Ramos (cell line): ENCODE data around the gene TANC1.

Experiments
- in situ Hi-C: fragments of 300-500 bp; cut with MboI; formaldehyde crosslinking; loops from one replicate; pipeline ENCODE4 v1.14.3; 2022; ENCODE audit warnings: low sequenced_read_pairs; ENCODE audit not compliant: unreplicated experiment

TANC1 gene

DNA sequence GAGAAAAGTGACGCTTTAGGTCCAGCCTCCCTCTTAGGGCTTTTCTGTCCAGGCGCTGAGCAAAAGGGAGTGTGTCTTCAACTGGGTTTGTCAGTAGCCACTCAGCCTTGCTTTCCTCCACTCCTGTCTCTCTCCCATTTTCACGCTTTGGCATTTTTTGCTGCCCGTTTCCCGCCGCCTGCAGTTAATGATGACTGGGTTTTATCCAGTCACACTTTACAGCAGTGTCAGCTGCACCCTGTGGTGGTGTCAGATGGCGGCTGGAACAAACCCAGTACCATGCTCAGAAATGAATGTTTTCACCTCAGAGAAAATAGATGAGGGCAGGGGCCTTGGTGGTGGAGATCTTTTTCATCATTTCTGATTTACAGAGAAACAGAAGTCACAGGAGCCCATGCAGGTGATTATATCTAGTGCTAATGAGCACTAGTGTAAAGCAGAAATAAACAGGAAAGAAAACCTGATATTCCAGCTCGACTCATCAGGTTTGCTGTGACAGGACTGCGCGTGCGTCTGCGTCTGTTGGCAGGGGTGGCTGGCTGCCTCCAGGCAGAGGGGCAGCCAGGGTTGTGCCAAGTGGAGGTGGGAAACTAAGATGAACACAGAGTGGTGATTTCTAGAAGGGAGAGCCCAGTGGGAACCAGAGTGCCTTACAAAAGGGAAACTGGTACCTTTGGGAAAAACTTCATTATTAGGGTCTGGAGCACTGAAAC lies 139.9 kb downstream of the TANC1 start:
- in situ Hi-C loops: no loop called here

DNA sequence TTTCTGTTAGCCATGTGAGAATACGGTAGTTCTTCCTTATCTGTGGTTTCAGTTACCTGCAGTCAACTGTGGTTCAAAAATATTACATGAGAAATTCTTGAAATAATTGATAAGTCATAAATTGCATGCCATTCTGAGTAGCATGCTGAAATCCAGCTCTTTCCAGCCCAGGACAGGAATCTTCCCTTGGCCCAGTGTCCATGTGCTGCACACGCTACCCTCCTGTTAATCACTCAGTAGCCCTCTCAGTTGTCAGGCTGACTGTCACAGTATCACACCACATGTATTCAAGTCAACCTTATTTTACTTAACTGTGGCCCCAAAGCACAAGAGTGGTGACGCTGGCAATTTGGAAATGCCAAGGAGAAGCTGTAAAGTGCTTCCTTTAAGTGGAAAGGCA lies 141.1 kb downstream of the TANC1 start:
- in situ Hi-C loops: no loop called here

DNA sequence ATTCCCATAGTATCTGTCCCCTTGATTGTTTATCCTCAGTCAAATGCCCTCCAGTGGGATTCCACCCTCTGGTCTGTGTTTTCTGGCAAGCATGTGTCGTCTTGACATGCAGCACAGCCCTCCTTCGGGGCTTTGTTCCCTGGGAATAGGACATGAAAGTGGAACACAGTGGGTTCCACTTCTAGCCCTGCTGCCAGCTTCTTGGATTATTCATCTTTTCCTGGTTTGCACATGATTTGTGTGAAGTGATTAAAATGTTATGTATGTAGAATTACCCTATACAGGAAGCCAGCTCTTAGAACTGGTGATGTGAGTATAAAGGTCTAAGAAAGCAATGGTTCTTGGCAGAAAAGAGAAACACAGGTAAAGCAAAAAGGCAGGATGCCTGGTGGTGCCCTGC lies 142.3 kb downstream of the TANC1 start:
- in situ Hi-C loops: no loop called here

DNA sequence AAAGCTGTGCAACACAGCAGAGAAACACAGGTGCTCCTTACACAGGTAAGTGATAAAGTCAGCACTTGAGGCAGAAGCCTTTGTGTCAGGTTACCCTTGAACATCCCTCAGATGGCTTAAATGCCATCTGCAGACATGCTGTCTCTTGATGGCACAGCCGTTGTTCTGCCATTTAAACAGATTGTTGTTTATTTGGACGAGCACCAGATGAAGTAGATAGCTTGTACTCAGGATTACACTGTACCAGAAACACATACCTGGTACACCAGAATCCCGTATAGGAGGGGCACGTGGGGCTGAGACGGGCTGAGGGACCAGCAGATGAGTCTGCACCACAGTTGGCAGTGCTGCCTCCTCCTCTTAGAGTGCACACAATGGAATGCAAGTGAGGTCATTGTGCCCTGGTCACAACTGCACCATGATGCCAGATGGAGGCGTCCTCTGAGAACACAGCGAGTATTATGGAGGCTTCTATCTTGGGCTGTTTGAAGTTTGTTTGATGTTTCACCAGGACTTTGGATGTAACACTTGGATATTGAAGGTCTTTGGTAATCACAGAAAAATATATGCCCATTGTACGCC lies 143.0 kb downstream of the TANC1 start:
- in situ Hi-C loops: no loop called here

DNA sequence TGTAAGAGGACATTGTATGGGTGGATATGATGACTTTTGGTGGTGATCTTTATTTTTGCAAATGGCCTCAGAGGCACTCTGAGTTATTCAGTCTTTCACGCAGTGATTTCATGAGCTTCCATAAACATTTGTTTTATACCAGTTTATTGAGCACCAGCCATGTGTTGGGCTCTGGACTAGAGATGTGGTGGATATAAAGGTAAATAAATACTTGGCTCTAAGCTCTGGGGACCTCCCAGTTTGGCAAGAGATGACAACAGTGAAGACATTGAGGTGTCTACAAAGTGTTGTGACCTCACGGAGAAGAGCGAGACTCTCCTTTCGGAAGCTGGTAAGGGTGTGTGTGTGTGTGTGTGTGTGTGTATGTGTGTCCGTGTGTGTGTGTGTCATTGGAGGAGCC lies 146.4 kb downstream of the TANC1 start:
- in situ Hi-C loops: no loop called here

DNA sequence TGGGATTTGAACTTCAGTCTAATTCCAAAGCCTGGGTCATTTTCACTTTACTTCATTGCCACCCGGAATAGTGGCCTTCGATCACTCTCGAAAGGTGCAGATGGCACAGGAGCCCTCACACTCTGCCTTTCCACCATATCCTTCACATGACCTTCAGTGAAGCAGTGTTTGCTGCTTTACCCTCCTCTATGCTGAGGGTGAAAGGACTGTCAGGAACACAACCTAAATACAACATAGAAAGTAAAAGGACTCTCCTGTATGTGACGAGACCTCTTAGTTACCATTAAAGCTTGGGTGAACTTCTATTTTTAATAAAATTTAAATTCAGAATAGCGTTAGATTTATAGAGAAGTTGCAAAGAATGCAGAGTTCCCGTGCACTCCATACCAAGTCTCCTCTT lies 148.5 kb downstream of the TANC1 start:
- in situ Hi-C loops: no loop called here

DNA sequence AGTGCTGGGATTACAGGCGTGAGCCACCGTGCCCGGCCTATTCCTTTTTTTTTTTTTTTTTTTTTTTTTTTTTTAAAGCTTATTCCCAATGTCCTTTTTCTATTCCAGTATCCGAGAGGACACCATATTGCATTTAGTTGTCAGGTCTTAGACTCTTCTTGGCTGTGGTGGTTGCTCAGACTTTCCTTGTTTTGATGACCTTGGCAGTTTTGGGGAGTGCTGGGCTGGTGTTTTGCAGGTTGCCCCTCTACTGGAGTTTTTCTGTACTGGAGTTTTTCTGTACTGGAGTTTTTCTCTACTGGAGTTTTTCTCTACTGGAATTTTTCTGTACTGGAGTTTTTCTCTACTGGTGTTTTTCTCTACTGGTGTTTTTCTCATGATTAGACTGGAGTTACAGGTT lies 149.2 kb downstream of the TANC1 start:
- in situ Hi-C loops: no loop called here

DNA sequence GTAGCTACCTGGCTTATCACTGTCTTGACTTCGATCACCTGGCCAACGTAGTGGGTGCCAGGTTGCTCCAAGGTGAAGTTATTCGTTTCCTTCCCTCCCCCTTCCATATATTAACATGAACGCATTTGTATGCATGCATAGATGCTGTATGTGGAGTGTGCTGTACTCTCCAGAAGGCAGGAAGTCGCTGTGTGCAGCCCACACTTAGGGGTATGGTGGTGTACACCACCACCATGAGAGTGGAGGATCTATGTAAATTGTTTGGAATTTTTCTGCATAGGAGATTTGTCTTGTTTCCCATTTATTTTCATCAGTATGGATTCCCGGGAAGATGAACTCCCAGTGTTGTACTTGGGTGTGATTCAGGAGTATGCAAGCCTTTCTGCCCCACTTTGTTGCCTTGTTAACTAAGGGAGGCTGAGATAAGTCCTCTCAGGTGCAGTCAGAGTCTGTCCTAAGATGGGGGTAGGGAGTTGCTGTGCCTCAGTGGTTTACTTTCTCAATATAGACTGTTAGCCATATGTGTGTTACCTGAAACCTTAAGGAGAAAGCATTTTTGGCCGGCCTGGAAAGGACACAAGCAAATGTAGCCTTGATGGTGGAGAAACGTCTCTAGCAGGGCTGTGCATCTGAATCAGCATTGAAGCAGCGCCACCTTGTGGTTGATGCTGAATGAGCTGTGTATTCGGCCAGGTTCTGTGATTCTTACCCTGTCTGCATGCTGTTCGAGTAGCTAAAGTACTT lies 149.8 kb downstream of the TANC1 start:
- in situ Hi-C loops: no loop called here

DNA sequence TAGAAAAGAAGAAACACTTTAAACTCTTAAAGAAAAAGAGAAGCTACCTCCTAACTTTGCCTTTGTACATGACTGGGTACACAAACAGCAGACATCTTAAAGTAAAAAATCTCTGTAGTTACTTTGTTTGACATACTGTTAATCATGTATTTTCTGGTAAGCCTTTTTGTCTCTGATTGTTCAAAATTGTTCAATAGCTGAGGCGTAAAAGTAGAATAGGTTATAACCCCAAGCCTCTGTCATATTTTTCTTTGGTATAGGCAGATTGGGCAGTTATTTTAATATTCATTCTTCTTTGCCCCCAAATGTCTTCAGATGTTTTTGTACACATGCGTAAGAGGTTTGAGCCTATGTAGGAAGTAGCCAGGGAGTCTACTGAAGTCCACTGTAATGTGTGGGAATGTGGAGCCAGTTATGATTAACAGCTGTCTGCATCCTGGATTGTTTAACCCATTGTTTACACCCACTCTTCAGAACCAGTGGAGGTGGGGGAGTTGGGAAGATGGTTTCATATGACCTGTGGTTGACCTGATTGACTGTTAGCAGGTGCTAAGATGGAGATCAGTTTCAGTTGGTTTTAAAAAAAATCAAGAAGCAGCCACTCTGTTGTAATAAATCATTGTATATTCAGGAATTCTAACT lies 150.5 kb downstream of the TANC1 start:
- in situ Hi-C loops: no loop called here

DNA sequence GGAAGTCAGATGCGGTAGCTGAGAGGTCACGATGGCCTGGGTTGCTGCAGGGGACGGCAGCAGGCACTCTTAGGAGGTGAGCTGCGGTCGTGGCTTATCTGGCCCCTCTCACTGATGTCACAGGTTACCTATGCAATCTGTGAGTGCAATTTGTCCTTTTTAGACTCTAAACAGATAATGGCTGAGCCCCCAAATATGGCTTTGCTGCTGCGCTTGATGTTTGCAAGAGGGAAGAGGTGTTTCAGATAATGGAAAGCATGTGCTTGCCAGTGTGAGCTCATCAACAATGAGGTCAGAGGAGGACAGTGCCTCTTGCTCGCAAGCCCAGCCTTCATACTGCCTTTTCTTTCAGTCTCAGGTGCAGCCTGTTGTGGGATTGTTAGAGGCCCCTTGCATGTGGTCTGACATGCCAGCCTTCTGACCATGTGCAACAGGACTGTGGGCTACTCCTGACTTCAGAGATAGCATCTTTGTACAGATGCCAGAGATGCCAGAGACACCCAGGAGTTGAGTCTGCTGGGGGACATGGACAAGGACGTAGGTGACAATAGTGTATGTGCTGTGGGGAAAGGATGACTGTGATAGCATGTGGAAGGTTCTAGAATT lies 151.3 kb downstream of the TANC1 start:
- in situ Hi-C loops: loop anchor here (10.0 kb wide), 1 partner anchor 215 kb away; no protein-coding TSS in a partner anchor

DNA sequence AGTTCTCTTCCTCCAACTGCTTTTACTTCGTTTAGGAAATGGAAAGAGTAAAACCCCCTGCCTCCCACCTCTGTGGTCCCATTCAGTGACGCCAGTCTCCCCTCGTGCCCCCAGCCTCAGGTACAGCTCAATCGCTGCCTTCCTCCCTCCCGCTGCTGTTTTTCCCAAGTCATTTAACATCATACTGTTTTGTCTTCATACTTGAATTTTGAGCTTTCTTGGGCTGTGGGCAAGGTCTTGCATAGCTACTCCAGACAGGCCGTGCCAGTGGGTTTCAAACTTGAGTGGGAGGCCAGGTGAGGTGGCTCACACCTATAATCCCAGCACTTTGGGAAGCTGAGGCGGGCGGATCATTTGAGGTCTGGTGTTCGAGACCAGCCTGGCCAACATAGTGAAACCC lies 155.3 kb downstream of the TANC1 start:
- in situ Hi-C loops: loop anchor here (10.0 kb wide), 1 partner anchor 219 kb away; no protein-coding TSS in a partner anchor

DNA sequence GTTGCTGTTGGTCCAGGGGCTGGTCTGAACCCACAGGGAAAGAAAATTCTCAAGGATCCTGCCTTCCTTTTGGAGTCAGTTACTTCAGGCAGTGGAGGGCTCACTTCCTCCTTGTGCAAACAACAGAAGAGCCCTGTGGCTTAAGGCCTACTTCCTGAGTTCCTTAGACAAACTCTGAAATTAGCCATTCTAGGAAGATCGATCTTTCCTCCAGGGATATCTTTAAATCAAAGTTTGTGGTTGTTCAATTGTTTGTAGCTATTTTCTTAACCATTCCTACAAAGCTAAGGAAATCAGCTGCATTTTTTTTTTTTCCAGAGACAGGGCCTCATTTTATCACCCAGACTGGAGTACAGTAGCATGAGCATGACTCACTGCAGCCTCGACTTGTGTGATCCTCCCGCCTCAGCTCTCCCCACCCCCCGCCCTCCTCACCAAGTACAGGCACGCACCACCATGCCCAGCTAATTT lies 156.0 kb downstream of the TANC1 start:
- in situ Hi-C loops: loop anchor here (10.0 kb wide), 1 partner anchor 220 kb away; no protein-coding TSS in a partner anchor

DNA sequence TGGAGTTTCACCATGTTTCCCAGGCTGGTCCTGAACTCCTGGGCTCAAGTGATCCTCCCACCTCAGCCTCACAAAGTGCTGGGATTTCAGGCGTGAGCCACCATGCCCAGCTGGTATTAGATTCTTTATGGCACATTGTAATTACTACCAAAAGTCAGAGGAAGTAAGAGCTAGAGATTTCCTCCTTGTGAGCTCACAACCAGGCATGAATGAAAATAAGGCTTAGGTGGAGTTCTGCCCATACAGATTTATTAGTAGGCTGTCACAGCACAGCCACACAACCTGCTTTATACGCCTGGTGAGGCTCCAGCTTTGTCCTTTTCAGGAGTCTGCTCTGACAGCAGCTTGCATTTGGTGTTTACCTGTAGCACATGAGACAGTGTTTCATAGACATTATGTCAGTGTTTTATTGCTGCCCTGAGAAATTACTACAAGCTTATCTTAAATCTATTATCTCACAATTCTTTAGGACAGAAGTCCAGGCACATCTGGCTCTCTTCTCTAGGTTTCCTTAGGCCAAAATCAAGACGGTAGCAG lies 156.6 kb downstream of the TANC1 start:
- in situ Hi-C loops: loop anchor here (10.0 kb wide), 1 partner anchor 220 kb away; no protein-coding TSS in a partner anchor

DNA sequence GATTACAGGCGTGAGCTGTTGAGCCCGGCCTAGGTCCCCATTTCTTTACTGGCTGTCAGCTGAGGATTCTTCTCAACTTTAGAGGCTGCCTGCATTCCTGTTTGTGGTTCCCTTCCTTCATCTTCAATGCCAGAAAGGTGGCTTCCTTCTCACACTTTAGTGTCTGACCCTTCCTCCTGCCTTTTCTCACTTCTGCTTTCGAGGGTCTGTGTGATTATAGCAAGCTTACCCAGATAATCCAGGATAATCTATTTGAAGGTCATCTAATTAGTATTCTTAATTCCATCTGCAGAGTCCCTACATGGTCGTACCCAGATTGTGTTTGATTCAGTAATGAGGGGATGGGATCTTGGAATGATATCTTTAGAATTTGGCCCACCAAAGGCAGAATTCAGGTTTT lies 157.4 kb downstream of the TANC1 start:
- in situ Hi-C loops: loop anchor here (10.0 kb wide), 1 partner anchor 221 kb away; no protein-coding TSS in a partner anchor

DNA sequence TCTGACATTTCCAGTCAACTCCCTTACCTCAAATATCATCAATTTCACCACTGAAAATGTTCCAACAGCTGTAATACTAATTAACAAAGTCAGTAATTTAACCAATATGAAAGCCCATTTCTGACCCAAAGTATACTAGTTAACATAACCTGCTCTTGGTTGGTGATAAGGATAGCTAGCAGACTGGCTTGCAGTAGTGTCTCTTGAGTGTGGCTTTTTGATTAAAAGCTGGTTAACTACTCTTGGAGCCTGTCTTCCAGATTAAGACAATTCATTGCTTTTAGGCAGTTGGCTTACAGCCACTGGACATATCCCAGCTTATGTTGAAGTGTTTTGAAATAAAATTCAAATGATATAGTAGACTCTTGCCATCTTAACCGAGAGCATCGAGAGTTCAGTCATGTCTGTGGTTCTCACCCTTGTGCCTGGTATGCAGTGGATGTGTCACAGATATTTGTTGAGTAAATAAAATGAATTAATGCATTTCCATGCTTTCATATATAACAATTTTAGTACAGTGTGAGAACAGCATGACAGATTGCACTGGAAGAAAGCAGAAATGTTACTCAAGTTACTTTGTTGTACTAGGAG lies 158.1 kb downstream of the TANC1 start:
- in situ Hi-C loops: loop anchor here (10.0 kb wide), 1 partner anchor 222 kb away; no protein-coding TSS in a partner anchor

DNA sequence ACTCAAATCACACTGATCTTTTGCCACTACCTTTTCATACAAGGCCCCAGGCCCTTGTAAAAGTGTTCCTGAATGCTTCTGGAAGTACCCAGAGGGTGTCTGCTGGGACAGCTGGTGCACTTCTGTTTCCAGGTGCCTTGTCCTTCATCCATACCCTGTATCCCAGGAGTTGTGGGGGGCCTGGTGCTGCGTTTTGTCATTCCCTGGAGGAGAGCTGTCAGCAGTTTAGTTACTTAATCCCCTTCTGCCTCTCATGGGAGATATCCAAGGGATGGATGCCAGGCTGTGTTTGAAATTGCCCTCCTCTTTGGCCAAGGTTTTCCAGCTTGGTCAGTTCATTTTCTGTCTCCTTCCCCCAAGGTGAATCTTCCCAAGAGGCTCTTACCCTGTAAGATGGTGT lies 159.8 kb downstream of the TANC1 start:
- in situ Hi-C loops: loop anchor here (10.0 kb wide), 1 partner anchor 223 kb away; no protein-coding TSS in a partner anchor

DNA sequence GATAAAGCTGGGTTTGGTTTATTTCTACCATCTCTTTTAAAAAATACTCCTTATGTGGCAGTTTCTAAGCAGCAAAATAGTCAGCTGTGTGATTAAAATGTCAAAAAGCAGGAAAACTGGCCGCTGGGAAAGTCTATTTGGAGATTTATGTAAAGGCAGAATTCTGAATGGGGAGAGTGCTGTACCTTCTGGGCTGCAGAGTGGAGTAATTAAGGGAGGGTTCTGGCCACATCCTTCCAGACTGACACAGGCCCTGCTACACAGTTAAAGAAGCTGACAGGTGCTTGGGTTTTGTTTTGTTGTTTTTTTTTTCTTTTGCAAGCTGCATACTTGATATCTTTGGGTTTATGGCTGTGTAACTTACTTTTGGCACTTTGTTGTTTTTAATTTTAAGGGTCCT lies 160.8 kb downstream of the TANC1 start:
- in situ Hi-C loops: loop anchor here (10.0 kb wide), 1 partner anchor 224 kb away; no protein-coding TSS in a partner anchor

DNA sequence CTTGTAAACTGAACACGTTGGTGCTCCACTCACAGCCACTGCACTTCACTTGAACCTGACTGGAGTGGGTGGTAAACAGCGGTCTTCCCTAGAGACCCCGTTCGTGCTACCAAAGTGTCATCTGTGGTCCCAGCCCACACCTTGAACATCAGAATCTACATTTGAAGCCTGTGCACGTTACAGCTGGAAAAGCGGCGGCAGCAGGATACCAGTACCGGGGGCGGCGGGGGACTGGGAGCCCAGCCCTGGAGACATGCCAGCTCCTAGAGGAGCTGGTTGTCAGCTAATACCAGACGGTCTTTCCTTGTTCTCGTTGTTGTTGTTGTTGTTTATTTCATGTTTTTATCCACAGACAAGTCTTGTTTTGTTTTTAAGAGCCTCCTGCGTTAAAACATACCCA lies 161.4 kb downstream of the TANC1 start:
- in situ Hi-C loops: loop anchor here (10.0 kb wide), 1 partner anchor 225 kb away; no protein-coding TSS in a partner anchor

DNA sequence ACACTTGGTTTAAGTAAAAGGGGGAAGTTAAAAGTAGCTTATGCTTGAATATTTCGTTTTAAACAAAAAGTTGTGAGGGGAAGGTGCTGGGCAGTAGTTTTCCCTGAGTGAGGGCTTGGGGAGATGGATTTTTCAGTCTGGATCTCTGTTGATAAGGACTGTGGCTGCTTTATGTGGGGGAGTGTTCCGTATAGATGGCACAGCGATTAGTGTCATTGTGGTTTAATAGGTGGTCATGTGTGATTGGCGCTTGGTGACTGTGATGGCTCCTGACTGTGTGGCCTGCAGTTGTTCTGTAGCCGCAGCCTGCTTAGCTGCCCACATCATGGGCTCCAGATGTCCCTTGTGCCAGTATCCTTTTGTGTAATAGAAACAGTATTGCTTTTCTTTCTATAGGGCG lies 161.9 kb downstream of the TANC1 start:
- in situ Hi-C loops: no loop called here
